Measurements from ENCODE around the gene USF1.

- TF ChIP-seq ZNF274 (IDR thresholded peaks at IDR 0.05; ENCODE audit: borderline replicate concordance, low read depth, low read length) (no peak), ZNF253 (CRISPR knock-in tag; conservative IDR thresholded peaks at IDR 0.05) (no peak), SMARCB1 (IDR thresholded peaks at IDR 0.05; ENCODE audit: insufficient read length, low read depth) (no peak), ELK1 (CRISPR knock-in tag; IDR thresholded peaks at IDR 0.05) (no peak), HDAC2 (IDR thresholded peaks at IDR 0.05) (no peak), ADNP (tag; IDR thresholded peaks at IDR 0.05) (no peak), SOX6 (IDR thresholded peaks at IDR 0.05) (no peak), ZNF449 (CRISPR knock-in tag; IDR thresholded peaks at IDR 0.05) (no peak), POLR2A (conservative IDR thresholded peaks at IDR 0.05) (no peak)
These were observed 5.4 kb upstream of the USF1 start for GRCh38 chr1:161051219-161051618.
